ENCODE data around the gene TCTN1.

GRCh38 chr12:110683888-110684287, 70.0 kb downstream of the TCTN1 start:
- TF ChIP-seq CTCF (IDR thresholded peaks at IDR 0.05): no peak
- TF ChIP-seq POLR2A (IDR thresholded peaks at IDR 0.05): no peak
